Erythroblast (primary cell): ENCODE measurements around the gene CSNK2A1.
"Not testable (repeated sequence)": the region's sequence is repeated elsewhere in the genome, so short reads cannot be mapped to it uniquely, and the experiment has no call there.

ENCODE experiments used
- GATA1 ChIP-seq: IDR thresholded peaks from 2 replicates; pipeline ENCODE4 v1.6.1; 2011; ENCODE audit warnings: low read depth, mild to moderate bottlenecking, control low read depth, low read length, moderate library complexity
- POLR2A ChIP-seq: IDR thresholded peaks from 2 replicates; pipeline ENCODE4 v1.6.1; 2011; ENCODE audit warnings: mild to moderate bottlenecking, low read length

DNA sequence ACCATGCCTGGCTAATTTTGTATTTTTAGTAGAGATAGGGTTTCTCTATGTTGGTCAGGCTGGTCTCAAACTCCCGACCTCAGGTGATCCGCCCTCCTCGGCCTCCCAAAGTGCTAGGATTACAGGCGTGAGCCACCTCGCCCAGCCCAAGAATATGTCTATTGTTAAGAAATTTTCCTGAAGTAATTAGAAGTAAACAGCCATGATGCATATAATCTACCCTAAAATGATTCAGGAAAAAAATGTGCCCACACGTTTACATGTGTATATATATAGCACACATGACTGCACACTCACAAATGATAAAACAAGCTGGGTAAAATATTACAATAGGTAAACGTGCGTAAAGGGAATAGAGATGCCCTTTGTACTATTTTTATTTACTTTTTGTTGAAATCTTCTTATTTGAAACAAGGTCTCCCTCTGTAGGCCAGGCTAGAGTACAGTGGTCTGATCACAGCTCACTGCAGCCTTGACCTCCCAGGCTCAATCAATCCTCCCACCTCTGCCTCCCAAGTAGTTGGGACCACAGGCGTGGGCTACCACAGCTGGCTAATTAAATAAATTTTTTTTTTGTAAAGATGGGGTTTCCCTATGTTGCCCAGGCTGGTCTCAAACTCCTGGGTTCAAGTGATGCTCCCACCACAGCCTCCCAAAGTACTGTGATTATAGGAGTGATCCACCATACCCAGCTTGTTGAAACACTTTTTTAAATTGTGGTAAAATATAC is 33.1 kb downstream of the CSNK2A1 start:
- not testable (repeated sequence) for TF ChIP-seq POLR2A, GATA1
